ENCODE data around the gene PINK1.

The PINK1 gene

GRCh38 chr1:20680269-20680668, 47.0 kb downstream of the PINK1 start:
- no peak for DNase-seq

DNA sequence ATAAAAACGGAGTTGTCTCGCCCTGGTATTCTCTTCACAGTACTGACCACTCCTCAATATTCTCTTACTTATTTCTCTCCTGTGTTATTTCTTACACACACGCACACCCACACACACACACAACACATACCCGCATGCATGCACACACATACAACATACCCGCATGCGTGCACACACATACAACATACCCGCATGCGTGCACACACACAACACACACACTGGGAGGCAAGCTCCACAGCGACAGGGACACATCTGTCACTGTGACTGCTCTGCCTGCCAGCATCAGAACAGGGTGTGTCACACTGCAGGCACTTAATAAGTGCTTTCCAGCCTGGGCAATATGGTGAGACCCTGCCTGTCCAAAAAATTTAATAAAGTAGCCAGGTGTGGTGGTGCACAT, 48.7 kb downstream of the PINK1 start:
- no peak for DNase-seq

DNA sequence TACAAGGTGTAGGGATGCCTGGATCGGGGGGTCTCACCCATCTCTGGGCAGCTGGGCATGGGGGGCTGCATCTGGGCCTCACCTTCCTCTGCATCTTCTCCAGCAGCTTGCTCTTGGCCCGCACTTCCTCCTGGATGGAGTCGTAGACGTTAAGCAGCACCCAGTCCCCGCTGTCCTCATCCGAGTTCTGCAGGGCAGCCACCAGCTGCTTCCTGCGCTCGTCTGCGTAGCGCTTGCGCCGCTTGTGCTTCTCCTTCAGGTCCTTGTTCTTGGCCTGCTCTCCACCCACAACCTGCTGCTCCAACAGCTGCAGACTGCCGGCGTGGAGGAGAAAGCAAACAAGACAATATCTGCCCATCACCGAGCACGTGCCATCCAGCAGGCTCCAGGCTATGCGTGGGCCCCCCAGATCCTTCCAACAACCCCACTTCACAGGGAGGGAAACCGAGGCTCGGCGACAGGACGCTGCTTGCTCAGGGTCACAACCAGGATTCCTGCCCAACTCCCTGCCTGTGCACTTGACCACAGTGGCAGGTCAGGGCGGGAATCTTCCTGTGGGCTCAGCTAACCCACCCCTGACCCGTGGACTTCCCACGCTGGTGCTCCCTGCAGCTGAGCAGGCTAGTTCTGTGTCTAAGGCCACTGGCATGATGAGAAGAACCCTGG, 49.4 kb downstream of the PINK1 start:
- peak in 29 of 56 donors; percentile 7 to 63 (median 28) for DNase-seq

DNA sequence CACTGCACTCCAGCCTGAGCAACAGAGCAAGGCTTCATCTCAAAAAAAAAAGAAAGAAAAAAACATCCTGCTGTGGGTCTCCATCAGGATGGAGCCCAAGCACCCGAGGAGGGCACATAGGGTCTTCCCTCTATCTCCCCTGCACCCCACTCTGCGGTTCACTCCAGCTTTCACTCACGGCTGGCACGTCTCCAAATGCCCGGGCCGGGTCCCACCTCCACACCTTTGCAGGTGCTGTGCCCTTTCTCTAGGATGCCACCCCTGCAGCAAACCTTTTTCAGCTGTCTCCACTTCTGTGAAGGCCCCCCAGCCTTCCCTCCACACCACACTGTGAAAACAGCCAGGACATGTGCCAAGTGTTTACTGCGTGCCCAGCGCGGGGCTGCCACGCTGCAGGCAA, 50.4 kb downstream of the PINK1 start:
- no peak for DNase-seq

DNA sequence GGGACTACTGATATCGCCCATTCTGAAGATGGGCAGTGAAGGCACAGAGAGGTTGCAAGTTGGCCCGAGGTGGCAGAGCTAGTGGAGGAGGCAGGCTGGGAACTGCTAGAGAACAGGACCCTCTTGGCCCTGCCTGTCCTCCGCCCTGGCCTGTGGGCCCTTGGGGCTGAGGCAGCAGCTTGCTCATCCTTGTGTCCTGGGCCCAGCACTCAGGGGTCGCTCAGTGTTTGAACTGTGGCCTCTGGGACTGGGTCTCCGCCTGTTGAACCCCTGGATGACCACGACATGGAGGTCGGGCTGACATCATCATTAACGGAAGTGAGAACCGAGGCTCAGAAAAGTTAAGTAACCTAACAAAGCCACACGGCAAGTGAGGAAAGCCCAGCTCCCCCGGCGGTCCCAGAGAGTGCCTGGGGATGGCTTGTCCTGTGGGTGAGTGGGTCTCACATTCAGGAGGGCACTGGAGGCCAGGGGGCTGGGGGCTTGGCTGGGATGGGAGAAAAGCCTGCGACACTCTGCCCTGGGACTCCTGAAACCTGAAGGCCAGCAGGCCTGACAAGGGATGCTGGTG, 50.9 kb downstream of the PINK1 start:
- DNase-seq = no peak

DNA sequence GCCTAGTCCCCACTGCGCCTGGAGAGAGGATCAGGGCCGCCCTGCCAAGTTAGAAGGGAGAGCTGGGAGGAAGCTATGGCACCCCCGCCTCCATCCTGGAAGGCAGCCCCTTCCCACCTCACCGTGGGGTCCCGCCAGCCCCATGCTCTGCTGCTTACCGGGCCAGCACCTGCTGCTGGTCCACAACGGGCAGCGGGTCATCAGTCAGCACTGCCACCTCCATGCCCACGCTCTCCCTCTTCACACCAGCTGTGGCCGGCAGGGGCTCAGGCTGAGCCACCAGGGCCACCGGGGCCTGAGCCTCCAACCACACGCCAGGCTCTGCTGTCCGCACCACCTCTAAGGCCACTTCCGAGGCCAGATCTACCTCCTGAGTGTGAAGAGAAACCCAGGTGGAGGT, 51.4 kb downstream of the PINK1 start:
- DNase-seq = no peak

DNA sequence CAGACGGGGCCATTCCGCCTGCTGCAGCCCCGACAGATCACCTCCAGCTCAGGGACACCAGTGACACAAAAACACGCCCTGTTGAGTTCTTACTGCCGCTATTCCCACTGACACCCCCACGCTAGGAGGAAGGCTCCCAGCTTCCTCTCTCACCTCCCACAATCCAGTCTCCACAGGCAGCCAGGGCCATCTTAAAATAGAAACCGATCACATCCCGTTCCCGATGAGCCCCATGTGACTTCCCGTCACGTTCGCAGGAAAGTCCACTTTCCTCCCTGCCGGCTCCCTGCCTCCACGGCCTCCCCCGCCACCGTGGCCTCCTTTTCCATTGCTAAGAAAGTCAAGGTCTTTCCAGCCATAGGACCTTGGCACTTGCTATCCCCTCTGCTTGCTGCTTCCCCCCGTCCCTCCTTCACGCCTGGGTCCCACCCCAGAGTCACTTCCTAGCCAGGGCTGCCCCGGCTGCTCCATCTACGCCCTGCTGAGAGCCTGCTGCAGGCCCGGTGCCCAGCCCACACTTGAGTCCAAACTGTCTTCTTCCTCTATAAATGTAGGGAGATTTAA, 51.9 kb downstream of the PINK1 start:
- peak in 13 of 56 donors; percentile 6 to 40 (median 21) for DNase-seq

GRCh38 chr1:20685741-20686140, 52.5 kb downstream of the PINK1 start:
- peak in 2 of 56 donors; percentile 7 to 10 for DNase-seq

GRCh38 chr1:20686883-20687725, 53.8 kb downstream of the PINK1 start:
- no peak for DNase-seq

DNA sequence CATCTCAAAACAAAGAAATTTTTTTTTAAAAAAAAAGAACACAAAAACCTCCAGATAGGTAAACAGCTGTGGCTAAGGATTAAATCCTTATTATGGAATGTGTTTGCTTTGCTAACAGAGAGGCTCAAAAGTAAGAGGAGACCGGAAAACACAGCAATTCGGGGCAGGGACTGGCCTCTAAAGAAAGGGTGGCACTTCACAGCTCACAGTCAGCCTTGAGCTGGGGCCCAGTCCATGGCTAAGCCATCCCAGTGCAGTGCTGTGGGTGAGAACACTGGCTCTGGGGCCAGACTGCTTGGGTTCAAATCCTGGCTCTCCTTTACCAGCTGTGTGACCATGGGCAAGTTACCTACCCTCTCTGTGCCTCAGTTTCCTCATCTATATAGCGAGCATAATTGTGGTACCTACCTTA, 56.4 kb downstream of the PINK1 start:
- no peak for DNase-seq

GRCh38 chr1:20691872-20692271, 58.6 kb downstream of the PINK1 start:
- no peak for DNase-seq

DNA sequence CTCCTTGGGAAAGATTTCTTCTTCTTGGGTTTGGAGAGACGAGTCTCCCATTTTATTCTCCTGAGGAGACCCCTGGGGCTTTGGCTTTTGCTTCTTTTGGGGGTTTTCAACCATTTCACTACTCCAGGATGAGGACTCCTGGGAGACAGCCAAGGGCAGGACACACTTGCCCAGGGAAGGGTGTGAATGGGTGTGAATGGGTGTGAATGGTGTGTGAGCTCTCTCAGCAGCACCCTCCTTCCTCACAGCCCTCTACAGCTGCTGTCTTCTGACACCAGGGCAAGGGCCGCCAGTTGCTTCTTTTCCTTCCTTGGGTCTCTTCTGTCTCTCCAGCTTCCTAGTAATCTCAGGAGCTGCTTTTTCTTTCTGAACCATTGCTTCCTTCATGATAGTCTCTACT, 60.4 kb downstream of the PINK1 start:
- no peak for DNase-seq

DNA sequence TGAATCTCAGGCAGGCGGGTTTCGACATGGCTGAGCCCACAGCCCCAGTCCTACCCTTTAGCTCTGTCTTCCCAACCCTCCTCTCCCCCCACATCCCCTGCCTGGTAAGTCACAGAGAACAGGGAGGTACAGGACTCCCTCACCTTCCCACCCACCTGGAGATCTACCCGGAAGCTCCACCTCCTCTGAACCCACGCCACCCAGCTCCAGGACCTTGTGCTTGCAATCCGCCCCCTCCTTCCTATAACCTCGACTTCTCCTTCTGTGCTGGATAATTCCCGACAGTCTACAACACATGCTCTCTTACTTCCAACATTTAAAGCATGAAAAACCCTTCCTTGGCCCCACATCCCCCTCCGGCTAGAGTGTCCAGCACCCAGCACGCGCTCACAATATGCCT, 62.3 kb downstream of the PINK1 start:
- DNase-seq = no peak

- DNase-seq = peak in 54 of 56 donors; percentile 17 to 86 (median 70)
Measured at GRCh38 chr1:20696397-20697333, 63.4 kb downstream of the PINK1 start.

- no peak for DNase-seq
Measured at GRCh38 chr1:20697563-20697962, 64.3 kb downstream of the PINK1 start.

GRCh38 chr1:20698195-20698910, 65.1 kb downstream of the PINK1 start:
- DNase-seq = peak in 1 of 56 donors; percentile 8

- DNase-seq = no peak
Measured at GRCh38 chr1:20699558-20699957, 66.3 kb downstream of the PINK1 start.

GRCh38 chr1:20700636-20701215, 67.5 kb downstream of the PINK1 start:
- no peak for DNase-seq
